HS-27A (cell line): Measurements from ENCODE around the gene ACADSB.

Source experiments
- DNase-seq: peaks from one replicate; pipeline ENCODE4 v3.0.0-alpha.2; 2012; ENCODE audit warnings: low read depth, missing footprints

Gene ACADSB

GRCh38 chr10:123101872-123102271, 93.1 kb downstream of the ACADSB start:
- no peak for DNase-seq

DNA sequence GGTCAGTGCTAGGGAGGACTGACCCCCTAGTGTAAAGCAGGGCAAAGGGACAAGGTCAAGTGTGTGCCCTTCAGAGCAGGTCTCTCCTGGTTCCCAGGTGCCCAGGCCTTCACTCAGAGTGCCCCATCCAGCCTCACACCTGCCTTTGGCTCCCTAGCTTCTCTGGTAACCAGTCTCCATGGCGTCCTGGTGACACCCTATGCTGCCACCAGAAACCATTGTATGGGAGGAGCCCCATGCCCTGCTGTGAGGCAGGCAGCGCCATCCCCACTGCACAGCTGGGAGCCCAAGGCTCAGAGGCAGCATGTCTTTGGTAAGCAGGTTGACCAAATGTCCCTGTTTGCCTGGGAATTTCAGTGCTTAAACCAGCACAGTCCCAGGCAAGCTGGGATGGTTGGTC, 93.9 kb downstream of the ACADSB start:
- no peak for DNase-seq

DNA sequence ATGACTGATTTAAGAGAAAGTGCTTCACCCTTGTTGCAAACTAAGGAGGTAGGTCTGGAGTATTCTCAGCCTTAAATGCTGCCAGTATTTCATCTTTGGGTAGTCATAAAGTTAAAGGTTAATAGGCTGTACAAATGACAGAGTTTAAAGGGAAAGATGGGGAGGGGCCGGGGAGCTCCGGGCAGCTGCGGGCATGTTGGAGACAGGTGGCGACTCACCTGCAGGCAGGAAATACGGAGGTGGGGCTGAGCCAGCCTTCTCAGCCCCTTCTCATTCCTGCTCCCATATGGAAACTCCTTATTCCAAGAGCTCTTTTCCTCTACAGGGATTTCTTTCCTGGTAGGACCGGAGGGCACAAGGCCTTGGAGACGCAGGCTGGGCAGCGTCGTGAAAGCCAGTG, 95.1 kb downstream of the ACADSB start:
- DNase-seq = no peak
